GM18508 (cell line): ENCODE measurements around the gene DRD1.
"Not testable (repeated sequence)": the region's sequence is repeated elsewhere in the genome, so short reads cannot be mapped to it uniquely, and the experiment has no call there.

Experiments
- ATAC-seq: cut with Tn5 transposase; IDR thresholded peaks from one replicate; pipeline ENCODE4 v1.9.1; 2021; ENCODE audit warnings: moderate number of reproducible peaks; ENCODE audit not compliant: insufficient read depth, unreplicated experiment

DRD1 gene

DNA sequence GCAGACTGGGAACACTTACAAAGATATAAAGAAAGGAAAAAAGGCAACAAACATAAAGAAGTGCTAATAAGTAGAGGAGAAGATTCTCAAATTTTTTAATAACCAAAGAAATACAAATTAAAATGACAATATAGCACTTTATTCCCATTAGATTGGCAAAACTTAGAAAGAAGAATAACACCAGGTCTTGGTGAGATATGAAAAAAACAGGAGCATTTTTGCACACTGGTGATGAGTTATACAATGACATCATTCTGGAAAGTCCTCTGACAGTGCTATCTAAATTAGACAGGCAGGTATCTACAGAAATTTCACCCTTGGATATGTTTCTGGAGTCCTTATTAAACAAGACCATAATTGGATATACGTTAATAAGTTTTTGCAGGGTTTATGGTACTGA lies 24.9 kb upstream of the DRD1 start:
- no peak for ATAC-seq

DNA sequence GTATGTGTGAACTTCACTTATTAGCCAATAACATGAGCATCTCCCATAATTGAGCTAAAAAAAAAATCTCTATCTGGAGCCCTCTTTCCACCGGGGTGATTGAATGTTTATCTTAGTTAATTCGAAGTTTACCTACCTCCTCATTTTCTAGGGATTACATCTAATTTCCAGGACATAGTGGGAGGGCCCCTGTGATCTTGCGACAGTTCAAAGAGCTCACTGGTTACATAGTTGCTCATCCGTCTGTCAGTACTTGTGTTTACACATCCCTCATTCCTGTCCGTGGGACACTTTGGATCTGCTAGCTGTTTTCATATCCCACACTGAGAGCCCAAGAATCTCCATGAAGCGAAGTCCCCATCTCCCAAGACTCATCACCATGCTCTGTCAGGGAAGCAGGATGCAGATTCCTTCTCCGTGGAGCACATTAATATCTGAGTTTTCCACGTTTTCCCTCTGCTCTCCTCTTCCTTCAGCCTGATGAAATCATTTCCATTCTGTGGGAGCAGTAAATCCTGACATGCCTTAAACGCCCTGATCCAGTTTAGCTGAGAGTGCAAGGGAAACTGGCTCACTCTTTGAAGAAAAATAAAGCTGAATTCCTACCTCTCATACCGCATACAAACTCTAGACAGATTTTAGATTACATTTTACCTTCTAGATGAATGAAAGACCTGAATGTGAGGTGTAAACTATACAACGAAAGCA lies 24.2 kb upstream of the DRD1 start:
- ATAC-seq, result no peak

DNA sequence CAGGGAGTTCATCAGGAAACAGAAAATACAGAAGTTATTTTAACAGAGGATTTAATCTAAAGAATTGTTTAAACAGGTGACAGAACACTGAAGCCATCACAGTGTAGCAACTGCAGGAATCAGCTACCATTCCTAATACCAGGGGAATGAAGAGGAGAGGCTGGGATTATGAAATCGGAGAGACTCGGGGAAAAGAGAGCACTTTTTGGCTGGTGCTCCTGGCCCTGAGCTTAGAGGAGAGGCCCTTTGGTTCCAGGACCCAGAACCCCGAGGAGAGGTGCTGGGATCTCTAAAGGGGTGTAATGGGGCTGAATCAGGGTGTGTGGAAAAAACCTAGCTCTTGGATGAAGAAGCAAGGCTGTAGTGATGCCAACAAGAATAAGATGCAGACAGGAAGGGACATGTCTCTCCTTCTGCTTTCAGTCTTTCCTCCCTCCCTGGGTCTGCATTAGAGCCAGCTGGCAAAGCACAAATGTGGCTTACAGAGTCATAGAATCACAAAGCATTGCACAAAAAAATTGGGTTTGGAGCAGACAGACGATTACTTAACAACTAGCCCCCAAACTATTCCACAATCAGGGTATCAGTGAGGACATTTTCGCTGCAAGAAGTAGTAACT lies 22.8 kb upstream of the DRD1 start:
- ATAC-seq, result no peak

DNA sequence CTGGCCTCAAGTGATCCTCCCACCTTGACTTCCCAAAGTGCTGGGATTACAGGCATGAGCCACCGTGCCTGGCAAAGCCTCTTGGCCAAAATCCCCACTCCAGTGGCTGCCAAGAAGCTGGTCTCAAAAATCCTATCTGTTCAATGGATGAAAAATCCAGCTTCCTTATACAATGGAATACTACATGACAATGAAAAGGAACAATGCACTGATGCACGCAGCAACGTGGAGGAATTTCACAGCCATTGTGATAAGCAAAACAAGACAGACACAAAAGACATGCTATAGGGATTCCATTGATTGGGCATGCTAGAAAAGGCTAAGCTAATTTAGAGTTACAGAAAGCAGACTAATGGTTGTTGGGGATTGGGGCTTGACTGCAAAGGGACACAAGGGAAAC lies 21.3 kb upstream of the DRD1 start:
- no peak for ATAC-seq

DNA sequence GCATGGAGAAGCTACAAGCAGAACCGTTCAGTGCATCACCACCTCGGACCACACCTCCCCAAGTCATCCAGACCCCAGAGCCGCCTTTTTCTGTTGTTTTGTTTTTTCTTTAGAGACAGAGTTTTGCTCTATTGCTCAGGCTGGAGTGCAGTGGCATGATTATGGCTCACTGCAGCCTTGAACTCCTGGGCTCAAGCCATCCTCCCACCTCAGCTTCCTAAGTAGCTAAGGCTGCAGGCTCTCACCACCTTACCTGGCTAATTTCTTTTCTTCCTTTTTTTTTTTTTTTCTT lies 20.9 kb upstream of the DRD1 start:
- no peak for ATAC-seq

DNA sequence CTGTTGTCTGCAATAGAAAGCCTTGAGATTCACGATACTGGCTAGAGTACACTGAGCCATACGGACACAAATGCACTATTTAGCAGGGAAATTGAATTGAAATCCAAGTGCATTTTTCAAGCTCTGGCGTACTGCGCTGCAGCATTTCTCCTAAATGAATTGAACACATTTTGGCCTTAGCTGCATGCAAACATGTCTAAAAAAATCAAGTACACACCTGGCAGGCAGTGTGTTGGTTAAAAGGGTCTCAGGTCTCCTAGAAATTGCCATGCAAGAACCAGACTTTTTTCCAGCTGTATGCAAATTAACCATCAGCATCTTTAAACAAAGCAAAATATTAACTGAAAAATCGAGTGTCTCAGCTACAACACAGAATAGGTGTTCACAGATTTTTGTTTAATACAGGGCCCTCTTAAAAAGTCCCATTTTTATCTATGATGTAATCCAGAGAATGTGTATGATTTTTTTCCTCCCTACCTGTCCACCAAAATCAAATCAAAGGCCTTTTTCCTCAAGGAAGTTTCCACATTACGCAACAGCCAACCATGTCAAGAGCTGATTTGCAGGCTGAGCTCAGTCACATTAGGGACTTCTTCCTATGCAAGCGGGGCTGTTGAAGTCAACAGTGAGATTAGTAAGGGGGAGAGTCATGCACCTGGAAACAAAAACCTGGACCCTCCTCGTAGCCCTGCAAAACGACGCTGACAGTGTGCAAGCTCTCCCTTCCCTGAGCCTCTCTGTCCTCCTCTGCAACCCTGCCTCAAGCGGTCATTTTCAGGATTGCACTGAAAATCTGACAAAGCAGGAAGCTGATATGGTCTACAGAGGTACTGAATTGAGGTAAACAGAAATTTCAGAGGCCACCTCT lies 20.3 kb upstream of the DRD1 start:
- peak; percentile 94 for ATAC-seq

DNA sequence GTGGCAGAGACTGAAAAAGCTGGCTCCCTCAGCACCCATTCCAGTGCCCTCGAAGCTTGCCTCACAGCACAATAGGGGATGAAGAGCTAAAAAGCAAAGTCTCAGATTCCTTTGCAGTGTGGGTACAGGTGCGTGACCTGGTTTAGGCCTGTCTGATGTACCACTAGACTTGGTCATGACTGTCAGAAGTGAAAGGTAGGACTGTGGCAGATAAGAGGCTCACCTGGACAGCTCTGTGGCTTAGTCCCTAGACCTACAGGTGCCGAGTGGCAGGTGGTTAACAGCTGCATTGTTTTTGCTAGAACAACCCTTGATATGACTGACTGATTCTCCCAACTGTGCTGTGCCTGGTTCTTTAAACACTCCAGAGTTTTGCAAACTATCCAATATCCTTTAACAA lies 19.7 kb upstream of the DRD1 start:
- ATAC-seq, result no peak

DNA sequence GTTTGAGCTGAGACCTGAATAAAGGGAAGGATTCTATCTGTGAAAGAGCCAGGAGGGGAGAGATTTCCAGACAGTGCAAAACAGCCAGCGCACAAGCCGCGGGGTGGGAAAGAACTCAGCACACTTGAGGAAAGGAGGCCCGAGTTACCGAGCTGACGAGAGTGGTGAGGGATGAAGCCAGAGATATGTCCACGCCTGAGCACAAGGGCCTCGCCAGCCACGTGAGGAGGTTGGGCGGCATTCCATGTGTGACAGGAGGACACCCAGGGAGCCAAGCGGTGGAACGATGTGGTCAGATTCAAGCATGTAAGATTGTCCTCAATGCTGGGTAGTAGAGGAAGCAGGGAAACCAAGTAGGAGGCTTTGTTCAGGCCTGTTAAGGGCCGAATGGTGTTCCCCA lies 17.4 kb upstream of the DRD1 start:
- no peak for ATAC-seq

DNA sequence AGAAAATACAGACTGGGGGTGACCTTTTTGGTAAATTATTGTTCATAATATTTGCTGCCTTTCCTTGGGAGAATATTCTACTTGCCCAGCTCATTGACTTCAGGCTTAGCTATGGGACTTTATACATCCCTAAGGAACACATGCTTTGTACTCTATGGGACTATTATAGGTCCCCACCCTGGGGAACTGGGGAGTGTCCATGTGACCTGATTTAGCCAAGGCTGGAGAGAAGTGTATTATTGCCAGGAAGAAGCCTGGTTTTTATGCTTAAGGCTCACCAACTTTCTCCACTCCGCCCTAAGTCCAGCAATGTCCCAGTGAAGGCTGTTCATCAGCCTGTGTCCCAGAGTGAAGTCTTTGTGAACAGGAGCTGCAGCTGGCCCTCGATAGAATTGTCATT lies 16.6 kb upstream of the DRD1 start:
- ATAC-seq, result no peak

DNA sequence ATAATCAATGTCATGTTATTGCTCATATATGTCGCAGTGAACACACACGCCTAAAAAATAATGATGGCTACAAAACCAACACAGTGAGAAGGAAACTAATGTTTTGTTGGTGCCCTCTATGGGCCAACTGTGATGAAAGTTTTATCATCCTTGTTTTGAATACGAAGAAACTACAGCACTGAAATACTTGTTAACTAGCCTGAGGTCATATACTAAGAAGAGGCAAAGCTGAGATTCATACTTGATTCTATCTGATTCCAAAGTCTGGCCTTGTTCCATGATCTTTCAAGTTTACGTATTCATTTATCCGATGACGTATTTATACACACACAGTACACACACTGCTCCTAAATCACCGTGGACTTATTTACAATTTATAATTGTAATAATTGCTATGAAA lies 16.1 kb upstream of the DRD1 start:
- no peak for ATAC-seq

DNA sequence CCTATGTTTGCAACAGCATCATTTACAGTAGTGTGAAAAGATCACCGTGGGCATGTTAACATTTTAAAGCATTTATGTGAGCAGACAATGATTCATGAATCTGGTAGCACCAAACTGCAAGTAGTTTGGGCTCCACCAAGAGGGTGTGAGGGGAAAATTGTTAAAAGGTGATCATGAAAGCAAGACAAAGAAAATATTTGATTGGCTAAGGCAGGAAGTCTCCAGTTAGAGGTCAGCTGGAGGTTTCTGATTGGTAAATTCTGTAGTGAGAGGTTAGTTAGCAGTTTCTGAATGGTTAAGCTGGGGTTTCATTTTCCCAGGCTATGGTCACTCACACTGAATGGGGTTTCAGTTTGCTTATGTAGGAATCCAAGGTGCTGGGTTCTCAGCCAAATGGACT lies 13.5 kb upstream of the DRD1 start:
- ATAC-seq, result peak; percentile 90

DNA sequence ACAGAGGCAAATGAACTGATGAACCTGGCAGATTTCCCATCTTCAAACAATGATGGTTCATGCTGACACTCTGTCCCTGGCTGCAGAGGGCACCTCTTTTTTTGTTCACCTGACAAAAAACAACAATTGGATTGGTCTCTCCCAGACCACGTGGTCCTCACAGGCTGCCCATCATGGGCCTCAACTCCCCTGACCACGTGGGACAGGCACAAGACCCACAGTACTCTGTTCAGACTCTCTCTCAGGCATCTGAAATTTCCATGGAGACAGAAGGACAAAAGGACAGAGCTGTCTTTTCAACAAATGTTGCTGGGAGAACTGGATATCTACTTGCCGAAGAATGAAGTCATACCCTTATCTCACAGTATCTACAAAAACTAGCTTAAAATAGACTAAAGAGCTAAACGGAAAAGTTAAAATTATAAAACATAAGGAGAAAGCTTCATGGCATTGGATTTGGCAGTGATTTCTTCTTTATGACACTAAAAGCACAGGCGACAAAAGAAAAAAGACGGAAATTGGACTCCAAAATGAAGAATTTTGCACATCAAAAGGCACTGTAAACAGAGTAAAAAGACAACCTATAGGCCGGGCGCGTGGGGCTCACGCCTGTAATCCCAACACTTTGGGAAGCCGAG lies 12.2 kb upstream of the DRD1 start:
- ATAC-seq, result no peak

DNA sequence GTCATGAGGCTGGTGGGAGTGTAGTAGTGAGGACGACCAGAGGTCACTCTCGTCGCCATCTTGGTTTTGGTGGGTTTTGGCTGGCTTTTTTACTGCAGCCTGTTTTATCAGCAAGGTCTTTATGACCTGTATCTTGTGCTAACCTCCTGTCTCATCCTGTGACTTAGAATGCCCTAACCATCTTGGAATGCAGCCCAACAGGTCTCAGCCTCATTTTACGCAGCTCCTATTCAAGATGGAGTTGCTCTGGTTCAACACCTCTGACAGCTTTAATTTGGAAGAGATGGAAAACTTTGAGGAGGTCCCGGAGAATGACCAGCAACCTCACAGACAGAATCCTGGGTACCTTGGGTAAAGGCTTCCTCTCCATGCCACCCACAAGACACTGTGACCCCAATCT lies 10.4 kb upstream of the DRD1 start:
- not testable (repeated sequence) for ATAC-seq

DNA sequence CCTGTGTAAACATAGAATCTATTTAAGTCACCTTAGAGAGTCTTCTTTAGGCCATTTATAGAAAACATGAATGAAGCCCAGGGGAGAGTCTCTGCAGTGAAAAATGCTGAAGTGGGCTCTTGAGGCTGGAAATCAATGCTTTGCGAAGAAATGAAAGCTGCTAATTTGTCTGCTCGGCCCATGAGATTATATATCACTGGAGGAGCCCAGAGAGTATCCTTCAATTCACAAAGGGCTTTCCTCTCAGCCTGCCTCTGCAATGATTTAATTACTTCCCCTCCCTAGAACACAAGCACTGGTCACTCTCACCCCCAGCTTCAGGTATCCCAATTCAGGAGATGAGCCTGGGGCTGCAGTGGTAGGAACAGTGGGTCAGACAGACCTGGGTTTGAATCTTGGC lies 8.2 kb upstream of the DRD1 start:
- ATAC-seq, result no peak

DNA sequence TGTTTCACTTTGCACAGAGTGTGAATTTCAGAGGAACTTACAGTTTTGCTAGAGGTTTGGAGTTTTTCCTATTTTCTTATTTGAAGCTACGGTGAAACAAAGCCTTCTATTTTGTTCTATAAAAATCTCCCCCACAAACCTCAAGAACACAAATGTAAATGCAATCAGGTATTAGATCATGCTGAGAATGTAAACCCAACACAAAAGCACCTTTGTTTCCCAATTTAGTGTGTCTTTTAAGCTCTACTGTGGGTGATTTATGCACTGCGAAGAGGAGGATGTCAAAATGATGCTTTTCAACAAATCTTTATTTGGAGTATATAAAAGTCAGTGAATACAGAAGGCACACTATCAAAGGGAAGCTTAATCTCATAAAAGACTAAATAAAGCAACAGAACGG lies 4.3 kb upstream of the DRD1 start:
- no peak for ATAC-seq

DNA sequence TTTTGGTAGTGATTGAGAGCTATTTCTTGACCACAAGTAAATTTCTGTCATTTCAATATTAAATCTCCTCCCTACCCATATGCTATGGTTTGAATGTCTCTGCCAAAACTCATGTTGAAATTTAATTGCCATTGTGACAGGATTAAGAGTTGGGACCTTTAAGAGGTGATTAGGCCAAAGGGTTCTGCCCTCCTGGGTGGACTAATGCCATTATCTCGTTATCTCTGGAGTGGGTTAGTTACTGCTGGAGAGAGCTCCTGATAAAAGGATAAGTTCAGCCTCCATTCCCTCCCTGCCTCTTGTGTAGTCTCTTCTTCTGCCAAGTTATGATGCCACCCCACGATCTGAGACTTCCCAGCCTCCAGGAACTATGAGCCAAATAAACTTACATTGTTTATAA lies 3.6 kb upstream of the DRD1 start:
- ATAC-seq, result no peak

DNA sequence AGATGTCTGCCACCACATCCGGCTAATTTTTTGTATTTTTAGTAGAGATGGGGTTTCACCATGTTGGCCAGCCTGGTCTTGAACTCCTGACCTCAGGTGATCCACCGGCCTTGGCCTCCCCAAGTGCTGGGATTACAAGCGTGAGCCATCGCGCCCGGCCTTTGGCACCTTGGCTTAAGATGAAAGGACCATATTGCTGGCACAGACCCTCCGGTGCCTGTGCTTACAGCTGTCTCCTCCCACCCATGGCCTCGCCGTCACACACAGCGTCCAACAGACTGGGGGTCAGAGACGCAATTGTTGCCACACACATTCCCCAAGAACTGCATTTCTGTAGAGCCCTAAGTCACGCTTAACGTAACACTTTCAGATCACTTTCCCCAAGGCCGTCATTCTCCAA lies 2.4 kb upstream of the DRD1 start:
- not testable (repeated sequence) for ATAC-seq

DNA sequence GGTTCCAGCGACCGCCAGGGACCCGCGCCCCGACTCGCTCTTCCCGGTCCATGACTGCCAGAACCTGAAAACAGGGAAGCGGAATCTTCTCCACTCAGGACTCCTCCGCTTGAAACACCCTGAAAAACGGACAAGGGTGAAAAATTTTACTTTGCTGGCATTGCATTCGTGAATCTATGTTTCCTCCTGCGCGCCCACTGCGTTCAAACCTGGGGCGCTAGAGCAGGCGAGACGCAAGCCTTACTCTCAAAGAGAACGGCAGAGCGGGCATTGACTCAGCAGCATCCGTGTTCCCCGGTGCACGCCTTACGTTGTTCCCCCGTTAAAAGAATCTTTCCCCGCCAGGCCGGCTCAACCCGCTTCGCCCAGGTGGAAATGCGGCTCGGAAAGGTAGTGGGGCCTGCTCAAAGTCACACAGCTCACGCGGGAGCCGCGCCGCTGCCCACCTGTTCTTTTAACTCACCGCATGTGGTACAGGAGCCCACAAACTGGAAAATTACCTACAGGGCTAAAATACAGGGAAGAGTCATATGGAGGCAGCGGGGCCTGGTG lies 999 bp upstream of the DRD1 start:
- no peak for ATAC-seq

DNA sequence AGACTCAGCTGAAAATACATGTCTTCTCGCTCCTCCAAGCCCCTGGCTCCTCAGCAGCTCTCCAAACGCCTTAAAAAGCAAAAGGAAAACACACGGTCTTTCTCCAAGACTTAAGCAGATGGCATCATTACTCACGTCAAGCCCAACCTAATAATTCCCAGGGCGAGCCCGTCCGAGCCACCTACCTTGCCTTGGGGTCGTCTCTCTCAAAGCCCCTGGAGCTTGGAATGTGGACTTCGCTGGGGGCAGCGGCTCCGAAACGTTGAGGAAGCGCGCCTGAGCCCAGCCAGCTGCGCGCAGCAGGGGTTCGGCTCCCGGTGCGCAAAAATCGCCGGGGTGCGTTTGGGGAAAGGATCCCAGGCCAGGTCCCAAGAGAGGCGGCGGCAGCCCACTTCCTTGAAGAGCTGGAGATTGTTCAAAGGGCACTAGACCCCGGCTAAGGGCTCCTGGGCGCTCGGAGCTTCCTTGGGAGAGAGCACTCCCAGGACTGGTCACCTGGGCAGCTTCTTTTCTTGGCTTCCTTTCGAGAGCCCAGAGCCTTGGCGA lies 395 bp downstream of the DRD1 start:
- ATAC-seq, result no peak

DNA sequence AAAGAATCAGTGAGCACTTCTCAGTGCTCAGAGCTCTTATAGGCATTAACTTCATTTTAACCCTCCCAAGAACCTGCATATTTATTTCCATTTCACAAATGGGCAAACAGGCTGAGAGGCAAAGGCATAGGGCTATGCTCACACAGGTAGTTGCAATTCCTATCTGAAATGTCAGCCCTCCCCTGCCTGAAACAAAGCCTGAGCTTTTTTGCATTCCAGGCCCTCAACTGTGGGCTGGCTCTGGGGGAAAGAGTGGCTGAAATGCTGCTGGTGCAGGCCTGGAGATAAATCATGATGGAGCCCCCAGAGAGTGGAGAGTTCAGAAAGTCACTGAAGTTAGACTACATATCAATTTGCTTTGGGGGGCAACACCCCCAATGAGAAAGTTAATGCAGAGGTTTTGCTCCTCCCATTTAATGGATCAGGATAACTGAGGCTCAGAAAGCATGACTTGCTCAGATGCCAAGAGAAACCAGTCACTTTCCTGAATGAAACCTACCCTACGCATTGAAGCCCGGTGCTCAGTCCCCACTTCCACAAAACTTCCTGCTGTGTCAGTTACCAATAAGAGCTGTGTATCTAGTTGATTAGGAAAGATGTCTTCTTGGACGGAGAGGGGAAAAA lies 5.6 kb downstream of the DRD1 start:
- ATAC-seq, result no peak
